A549 (cell line): ENCODE measurements around the gene FAR2. TPM values are rescaled to one million over a fixed set of nuclear protein-coding genes. Genes with fewer than 3 reads are reported as not detected.

Experiments
- ATAC-seq, 2 experiments: fragments of 200-7000 bp in 1 of 2; fragments of >200 bp in 1 of 2; cut with Nextera tagmentation in 1 of 2; cut with Tn5 transposase in 1 of 2; 3 replicates each; pipeline versions ENCODE4 v1.8.0 to v1.9.1; 2018 to 2020; ENCODE audit warnings: mild to moderate bottlenecking in 1 of 2, moderate library complexity in 1 of 2
- CTCF ChIA-PET: fragments of 300-600 bp; sonication (Branson Sonifier 250); formaldehyde crosslinking; extraction: SDS; loops from one replicate; lab custom pipeline; 2021; ENCODE audit warnings: antibody characterized with exemption, inconsistent platforms; lab: Yijun Ruan, JAX
- POLR2A ChIA-PET: fragments of 350-600 bp; formaldehyde crosslinking; extraction: SDS; loops from one replicate; lab custom pipeline; 2021; ENCODE audit warnings: antibody characterized with exemption, inconsistent platforms; lab: Yijun Ruan, JAX
- DNase-seq, 2 experiments: peaks; one replicate each; pipeline versions ENCODE4 v3.0.0 to v3.0.0-alpha.2; 2011 to 2016; ENCODE audit warnings: low read depth in 1 of 2, low spot score in 1 of 2
- FAIRE-seq: peaks from 2 replicates; lab custom pipeline; 2011; peaks lifted over from hg19 to GRCh38; lab: Jason Lieb, UNC
- H3K27ac ChIP-seq, 2 experiments: fragments of >200 bp; sonication (Bioruptor Twin); formaldehyde crosslinking; 3 replicates each; pipeline ENCODE4 v1.5.1; 2016 to 2017
- H3K4me1 ChIP-seq: fragments of >200 bp; sonication (Bioruptor Twin); formaldehyde crosslinking; 3 replicates; pipeline ENCODE4 v1.6.1; 2016
- H3K4me2 ChIP-seq: fragments of >200 bp; sonication (Bioruptor Twin); formaldehyde crosslinking; 3 replicates; pipeline ENCODE4 v1.6.1; 2016
- H3K4me3 ChIP-seq: fragments of >200 bp; sonication (Bioruptor Twin); formaldehyde crosslinking; 3 replicates; pipeline ENCODE4 v1.5.1; 2016
- H3K9me3 ChIP-seq: fragments of >200 bp; sonication (Bioruptor Twin); formaldehyde crosslinking; 3 replicates; pipeline ENCODE4 v1.6.1; 2016
- BCL3 ChIP-seq: fragments of >200 bp; sonication (Bioruptor Twin); formaldehyde crosslinking; IDR thresholded peaks from 3 replicates; pipeline ENCODE4 v1.6.1; 2016
- BHLHE40 ChIP-seq: IDR thresholded peaks from 2 replicates; pipeline ENCODE4 v1.6.1; 2012; ENCODE audit warnings: low read depth, low read length, inconsistent platforms
- CBX2 ChIP-seq: fragments of 200-600 bp; sonication (generic); IDR thresholded peaks from 2 replicates; pipeline ENCODE4 v1.6.1; 2016; ENCODE audit warnings: low read depth, mild to moderate bottlenecking, borderline replicate concordance
- CEBPB ChIP-seq, 2 experiments: fragments of >200 bp in 1 of 2; sonication (Bioruptor Twin) in 1 of 2; formaldehyde crosslinking in 1 of 2; IDR thresholded peaks; 2 replicates each; pipeline ENCODE4 v1.6.1; 2012 to 2016
- CHD2 ChIP-seq: fragments of 150-350 bp; IDR thresholded peaks from 2 replicates; pipeline ENCODE4 v1.6.1; 2014; ENCODE audit warnings: low read length; ENCODE audit not compliant: partially characterized antibody
- CTCF ChIP-seq: fragments of >200 bp; sonication (Bioruptor Twin); formaldehyde crosslinking; IDR thresholded peaks from 3 replicates; pipeline ENCODE4 v1.5.1; 2016
- EP300 ChIP-seq, 2 experiments: fragments of >200 bp; sonication (Bioruptor Twin); formaldehyde crosslinking; IDR thresholded peaks; 2 replicates in 1 of 2; 3 replicates in 1 of 2; pipeline ENCODE4 v1.6.1; 2016 to 2017
- ESRRA ChIP-seq: fragments of 150-350 bp; IDR thresholded peaks from 2 replicates; pipeline ENCODE4 v1.6.1; 2014; ENCODE audit warnings: mild to moderate bottlenecking, low read length, borderline replicate concordance
- FOSB ChIP-seq: fragments of 250-450 bp; sonication (Bioruptor Pico); IDR thresholded peaks from 2 replicates; pipeline ENCODE4 v1.5.0; 2020; ENCODE audit warnings: mild to moderate bottlenecking, moderate library complexity
- FOSL2 ChIP-seq, 2 experiments: fragments of 450-650 bp in 1 of 2; fragments of >200 bp in 1 of 2; sonication (Bioruptor Twin) in 1 of 2; formaldehyde crosslinking; IDR thresholded peaks; 2 replicates each; pipeline versions ENCODE4 v1.5.0 to v1.6.1; 2016 to 2020; ENCODE audit warnings: mild to moderate bottlenecking in 1 of 2, moderate library complexity in 1 of 2
- FOXS1 ChIP-seq: fragments of 250-450 bp; sonication (Bioruptor Pico); IDR thresholded peaks from 2 replicates; pipeline ENCODE4 v1.5.0; 2020; ENCODE audit warnings: mild to moderate bottlenecking, moderate library complexity
- GATA3 ChIP-seq: IDR thresholded peaks from 2 replicates; pipeline ENCODE4 v1.6.1; 2012; ENCODE audit warnings: borderline replicate concordance
- HDAC2 ChIP-seq: fragments of 200-600 bp; sonication (generic); IDR thresholded peaks from 2 replicates; pipeline ENCODE4 v1.6.1; 2016
- HMGXB4 ChIP-seq: fragments of 250-450 bp; sonication (Bioruptor Pico); IDR thresholded peaks from 2 replicates; pipeline ENCODE4 v1.5.0; 2021; ENCODE audit warnings: mild to moderate bottlenecking, moderate library complexity, borderline replicate concordance
- HOXA7 ChIP-seq: fragments of 250-450 bp; sonication (Bioruptor Pico); IDR thresholded peaks from 2 replicates; pipeline ENCODE4 v1.5.0; 2020; ENCODE audit warnings: mild to moderate bottlenecking, moderate library complexity
- HOXB13 ChIP-seq: fragments of 250-450 bp; sonication (Bioruptor Pico); IDR thresholded peaks from 2 replicates; pipeline ENCODE4 v1.5.0; 2020; ENCODE audit warnings: low read depth, mild to moderate bottlenecking, moderate library complexity
- HOXB5 ChIP-seq: fragments of 250-450 bp; sonication (Bioruptor Pico); IDR thresholded peaks from 2 replicates; pipeline ENCODE4 v1.5.0; 2020; ENCODE audit warnings: mild to moderate bottlenecking, moderate library complexity
- KDM1A ChIP-seq: fragments of 200-600 bp; sonication (generic); IDR thresholded peaks from 2 replicates; pipeline ENCODE4 v1.6.1; 2016; ENCODE audit warnings: low read depth, mild to moderate bottlenecking
- MAX ChIP-seq: IDR thresholded peaks from 2 replicates; pipeline ENCODE4 v1.6.1; 2012
- MAZ ChIP-seq: fragments of 150-350 bp; IDR thresholded peaks from 2 replicates; pipeline ENCODE4 v1.6.1; 2014; ENCODE audit warnings: antibody characterized with exemption, low read depth, low read length, borderline replicate concordance
- NFE2L2 ChIP-seq: fragments of 150-350 bp; conservative IDR thresholded peaks from 2 replicates; pipeline ENCODE4 v1.6.1; 2014; ENCODE audit warnings: low read length
- NPAS2 ChIP-seq: fragments of 250-450 bp; sonication (Bioruptor Pico); IDR thresholded peaks from 2 replicates; pipeline ENCODE4 v1.8.0; 2022; ENCODE audit warnings: mild to moderate bottlenecking, moderate library complexity, borderline replicate concordance
- NR3C1 ChIP-seq: fragments of >200 bp; sonication (Bioruptor Twin); formaldehyde crosslinking; IDR thresholded peaks from 3 replicates; pipeline ENCODE4 v1.6.1; 2017
- RFX5 ChIP-seq: fragments of 450-650 bp; IDR thresholded peaks from 2 replicates; pipeline ENCODE4 v1.7.1; 2014; ENCODE audit warnings: antibody characterized with exemption, mild to moderate bottlenecking, moderate library complexity
- RNF2 ChIP-seq: fragments of 200-600 bp; sonication (generic); IDR thresholded peaks from 2 replicates; pipeline ENCODE4 v1.6.1; 2016; ENCODE audit warnings: low read depth, mild to moderate bottlenecking, antibody characterized with exemption, moderate library complexity, borderline replicate concordance
- SMC3 ChIP-seq: fragments of >200 bp; sonication (Bioruptor Twin); formaldehyde crosslinking; IDR thresholded peaks from 3 replicates; pipeline ENCODE4 v1.6.1; 2018; ENCODE audit warnings: inconsistent platforms
- ZC3H11A ChIP-seq: fragments of 450-650 bp; IDR thresholded peaks from 2 replicates; pipeline ENCODE4 v1.6.1; 2014; ENCODE audit warnings: antibody characterized with exemption, mild to moderate bottlenecking
- ZFP36 ChIP-seq: fragments of 450-650 bp; IDR thresholded peaks from 2 replicates; pipeline ENCODE4 v1.6.1; 2014; ENCODE audit warnings: borderline replicate concordance; ENCODE audit not compliant: partially characterized antibody
- WGBS: methylation state at CpG from one replicate; pipeline ENCODE4 v1.1.6; 2017; ENCODE audit errors: missing lambda C conversion rate; 5-methylcytosine and 5-hydroxymethylcytosine counted together
- polyA plus RNA-seq, 4 experiments: library from polyadenylated mRNA; depleted of rRNA in 3 of 4; stranded (reverse); fragments of >200 nt; fragmentation: RNase III in 1 of 4; extraction: RNeasy Plus Mini Kit Qiagen cat#74134 plus additional on column Dnase treatment in 1 of 4; gene quantifications; 2 replicates in 3 of 4; 3 replicates in 1 of 4; pipeline ENCODE4 v1.2.3, GENCODE V29; 2011 to 2017
- TF ChIP-seq, protein P1 (sequence below): fragments of 450-650 bp; IDR thresholded peaks from 2 replicates; pipeline ENCODE4 v1.6.1; 2014; ENCODE audit warnings: antibody characterized with exemption
- TF ChIP-seq, protein P2 (sequence below): IDR thresholded peaks from 2 replicates; pipeline ENCODE4 v1.6.1; 2012; ENCODE audit warnings: low read depth, borderline replicate concordance

Gene FAR2
- polyA plus RNA-seq, 2 of the 4 experiments (the other 2 are of a cell fraction), result 0.06 TPM; not detected in 1

DNA sequence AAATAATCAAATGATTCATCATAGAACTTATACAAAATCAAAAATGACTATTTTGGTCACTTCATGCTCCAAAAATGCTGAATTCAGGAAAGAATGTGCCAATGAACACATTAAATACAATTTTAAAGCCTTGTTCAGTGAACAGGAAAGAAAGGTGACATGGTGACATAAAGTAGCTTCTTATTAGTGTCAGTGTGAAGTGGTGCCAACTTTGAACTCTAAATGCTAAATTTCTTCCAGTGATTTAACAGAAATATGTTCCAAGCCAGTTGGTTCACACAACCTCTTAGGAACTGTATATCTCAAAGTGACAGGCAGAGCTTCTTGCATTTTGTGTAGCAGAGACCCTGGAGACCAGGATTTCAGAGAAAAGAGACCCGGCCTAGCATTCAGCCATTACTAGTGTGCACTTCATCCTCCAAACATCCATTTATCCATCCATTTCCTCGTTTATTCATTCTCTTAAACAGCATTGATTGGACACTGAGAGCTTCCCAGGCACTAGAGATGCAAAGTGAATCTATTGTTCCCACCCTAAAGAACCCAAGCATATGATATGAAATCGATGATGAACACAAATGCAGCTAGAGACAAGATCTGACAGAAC is 95.2 kb downstream of the FAR2 start:
- ChIA-PET CTCF (no interaction called here), POLR2A (no interaction called here)
- H3K9me3 ChIP-seq, result no peaks in the 10 kb centered on the region
- 13% methylated on average over 3 of the region's 3 CpGs for WGBS
- ATAC-seq, result no peak
- no peak overlapping the region for H3K27ac ChIP-seq
- no peak overlapping the region for H3K4me3 ChIP-seq
- H3K4me1 ChIP-seq, result no peaks in the 10 kb centered on the region
- DNase-seq, result no peak
- TF ChIP-seq FOSL2 (IDR thresholded peaks at IDR 0.05) (no peak), FOSL2 (CRISPR knock-in tag; IDR thresholded peaks at IDR 0.05) (no peak), MAZ (no peak), NR3C1 (no peak), HOXB5 (CRISPR knock-in tag) (no peak)
- TF ChIP-seq, protein P1, sequence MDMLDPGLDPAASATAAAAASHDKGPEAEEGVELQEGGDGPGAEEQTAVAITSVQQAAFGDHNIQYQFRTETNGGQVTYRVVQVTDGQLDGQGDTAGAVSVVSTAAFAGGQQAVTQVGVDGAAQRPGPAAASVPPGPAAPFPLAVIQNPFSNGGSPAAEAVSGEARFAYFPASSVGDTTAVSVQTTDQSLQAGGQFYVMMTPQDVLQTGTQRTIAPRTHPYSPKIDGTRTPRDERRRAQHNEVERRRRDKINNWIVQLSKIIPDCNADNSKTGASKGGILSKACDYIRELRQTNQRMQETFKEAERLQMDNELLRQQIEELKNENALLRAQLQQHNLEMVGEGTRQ, result no peak
- no peak for FAIRE-seq
- no peak overlapping the region for H3K4me2 ChIP-seq

DNA sequence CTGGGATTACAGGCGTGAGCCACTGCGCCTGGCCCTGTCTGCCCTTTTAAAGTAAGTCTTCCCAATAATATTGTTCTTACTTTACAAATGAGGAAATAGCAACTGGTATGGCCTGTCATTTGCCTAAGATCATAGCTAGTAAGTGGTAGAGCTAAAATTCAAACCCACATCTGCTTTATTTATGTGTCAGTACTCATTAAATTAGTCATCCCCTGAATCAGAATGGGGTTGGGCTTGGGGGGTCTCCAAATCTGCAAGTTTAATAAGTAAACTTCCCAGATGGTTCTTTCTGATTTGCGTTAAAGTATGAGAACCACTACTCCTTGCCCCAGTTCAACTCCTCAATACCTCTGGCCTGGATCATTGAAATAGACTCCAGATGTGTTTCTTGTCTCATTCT is 96.2 kb downstream of the FAR2 start:
- POLR2A ChIA-PET, result no interaction called here
- Histone ChIP-seq H3K4me1 (no peaks in the 10 kb centered on the region), H3K4me3 (no peak overlapping the region), H3K27ac (no peak overlapping the region), H3K9me3 (no peaks in the 10 kb centered on the region), H3K4me2 (no peak overlapping the region)
- DNase-seq, result no peak
- TF ChIP-seq, protein P2, sequence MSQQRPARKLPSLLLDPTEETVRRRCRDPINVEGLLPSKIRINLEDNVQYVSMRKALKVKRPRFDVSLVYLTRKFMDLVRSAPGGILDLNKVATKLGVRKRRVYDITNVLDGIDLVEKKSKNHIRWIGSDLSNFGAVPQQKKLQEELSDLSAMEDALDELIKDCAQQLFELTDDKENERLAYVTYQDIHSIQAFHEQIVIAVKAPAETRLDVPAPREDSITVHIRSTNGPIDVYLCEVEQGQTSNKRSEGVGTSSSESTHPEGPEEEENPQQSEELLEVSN, result no peak
- TF ChIP-seq RNF2 (no peak), MAX (no peak), BCL3 (no peak), ZC3H11A (no peak), HOXB13 (CRISPR knock-in tag) (no peak), KDM1A (no peak), EP300 (IDR thresholded peaks at IDR 0.05) (no peak), ESRRA (no peak), HOXA7 (no peak), SMC3 (no peak), CEBPB (IDR thresholded peaks at IDR 0.05) (no peak), CHD2 (no peak), NFE2L2 (no peak), FOSL2 (IDR thresholded peaks at IDR 0.05) (no peak), FOSL2 (CRISPR knock-in tag; IDR thresholded peaks at IDR 0.05) (no peak), GATA3 (no peak)
- WGBS, result 64% methylated on average over 3 of the region's 3 CpGs
- CTCF ChIA-PET, result interaction anchor here (0.8 to 1.2 kb wide), 2 partner anchors 10 to 20 kb away, joined by 3 read pairs; no protein-coding TSS in a partner anchor
- ATAC-seq, result no peak
- FAIRE-seq, result no peak

GRCh38 chr12:29249930-29250329 is 100.9 kb downstream of the FAR2 start:
- ChIA-PET CTCF (no interaction called here), POLR2A (no interaction called here)
- Histone ChIP-seq H3K4me1 (no peaks in the 10 kb centered on the region), H3K4me3 (no peak overlapping the region), H3K4me2 (no peak overlapping the region), H3K27ac (no peak overlapping the region), H3K9me3 (no peaks in the 10 kb centered on the region)
- 8% methylated on average over 2 of the region's 2 CpGs for WGBS
- TF ChIP-seq HOXB5 (CRISPR knock-in tag), result no peak
- no peak for TF ChIP-seq NPAS2 (CRISPR knock-in tag)
- no peak for TF ChIP-seq CBX2
- TF ChIP-seq BHLHE40, result no peak
- TF ChIP-seq ZFP36, result no peak
- TF ChIP-seq HDAC2, result no peak
- no peak for TF ChIP-seq FOXS1 (CRISPR knock-in tag)
- TF ChIP-seq RFX5, result no peak
- TF ChIP-seq HMGXB4 (CRISPR knock-in tag), result no peak
- no peak for TF ChIP-seq CTCF
- TF ChIP-seq FOSB, result no peak
- FAIRE-seq (no peak), ATAC-seq (no peak), DNase-seq (no peak)
